Caco-2 (cell line): ENCODE measurements around the gene GMPPA. TPM values are rescaled to one million over a fixed set of nuclear protein-coding genes. Genes with fewer than 3 reads are reported as not detected.

Source experiments
- BruUV-seq: library from RNA; stranded (reverse); fragments of 400-500 nt; replicated peaks from 2 replicates; lab custom pipeline; 2021; lab: Mats Ljungman, UMichigan
- CTCF ChIA-PET: fragments of 300-600 bp; sonication (Branson Sonifier 250); formaldehyde crosslinking; loops from one replicate; lab custom pipeline; 2022; ENCODE audit warnings: antibody characterized with exemption; lab: Charles Lee
- POLR2A ChIA-PET: fragments of 300-600 bp; sonication (Branson Sonifier 250); formaldehyde crosslinking; loops from one replicate; lab custom pipeline; 2022; ENCODE audit warnings: antibody characterized with exemption; lab: Charles Lee
- DNase-seq, 2 experiments: peaks; one replicate each; pipeline versions ENCODE4 v3.0.0 to v3.0.0-alpha.2; 2020 to 2022
- H3K27me3 ChIP-seq: replicated peaks from 2 replicates; pipeline ENCODE4 v1.6.0; 2011; ENCODE audit warnings: low read length; ENCODE audit not compliant: control insufficient read depth, insufficient read depth
- H3K36me3 ChIP-seq: 2 replicates; pipeline ENCODE4 v1.5.1; 2011; ENCODE audit warnings: low read length; ENCODE audit not compliant: control insufficient read depth, insufficient read depth
- H3K4me1 ChIP-seq: fragments of 250-450 bp; sonication (Bioruptor Pico); 2 replicates; pipeline ENCODE4 v1.5.1; 2020; ENCODE audit warnings: mild to moderate bottlenecking
- H3K4me3 ChIP-seq: 2 replicates; pipeline ENCODE4 v1.5.1; 2011; ENCODE audit warnings: low read depth, mild to moderate bottlenecking, control low read depth, low read length
- H3K9me3 ChIP-seq: fragments of 250-450 bp; sonication (Bioruptor Pico); 2 replicates; pipeline ENCODE4 v1.5.1; 2020; ENCODE audit warnings: mild to moderate bottlenecking, moderate library complexity
- H3K27ac Mint-ChIP-seq: one replicate; pipeline ENCODE4 v1.8.0; 2022; ENCODE audit warnings: mixed read lengths; ENCODE audit not compliant: unreplicated experiment
- H3K27me3 Mint-ChIP-seq: one replicate; pipeline ENCODE4 v1.8.0; 2022; ENCODE audit warnings: mixed read lengths; ENCODE audit not compliant: insufficient read depth, unreplicated experiment
- H3K36me3 Mint-ChIP-seq: one replicate; pipeline ENCODE4 v1.8.0; 2022; ENCODE audit warnings: mild to moderate bottlenecking, mixed read lengths; ENCODE audit not compliant: insufficient read depth, unreplicated experiment
- H3K4me1 Mint-ChIP-seq: one replicate; pipeline ENCODE4 v1.8.0; 2022; ENCODE audit warnings: low read depth, mixed read lengths; ENCODE audit not compliant: unreplicated experiment
- H3K4me3 Mint-ChIP-seq: one replicate; pipeline ENCODE4 v1.8.0; 2022; ENCODE audit warnings: mild to moderate bottlenecking, moderate library complexity, mixed read lengths; ENCODE audit not compliant: unreplicated experiment
- H3K9me3 Mint-ChIP-seq: one replicate; pipeline ENCODE4 v1.8.0; 2022; ENCODE audit warnings: mixed read lengths; ENCODE audit not compliant: unreplicated experiment
- CTCF ChIP-seq, 2 experiments: fragments of 200-600 bp in 1 of 2; IDR thresholded peaks; 1 replicate in 1 of 2; 2 replicates in 1 of 2; pipeline versions ENCODE4 v1.5.1 to v1.8.0; 2011 to 2022; ENCODE audit warnings: antibody characterized with exemption in 1 of 2, control low read depth in 1 of 2, inconsistent platforms in 1 of 2, low read depth in 1 of 2, low read length in 1 of 2, mild to moderate bottlenecking in 1 of 2, moderate library complexity in 1 of 2; ENCODE audit not compliant: insufficient read depth in 1 of 2, severe bottlenecking in 1 of 2, unreplicated experiment in 1 of 2
- intact Hi-C: fragments of 100-400 bp; cut with micrococcal nuclease; formaldehyde crosslinking; loops from one replicate; pipeline ENCODE4 v1.10.0; 2022; ENCODE audit not compliant: unreplicated experiment
- total RNA-seq: library from RNA; stranded (reverse); gene quantifications from 2 replicates; pipeline ENCODE4 v1.2.3, GENCODE V29; 2022

GMPPA gene
- total RNA-seq, 1 experiment from 2014 or later: 53.7 TPM

- H3K9me3 Mint-ChIP-seq: no peaks in the 10 kb centered on the region
- H3K27ac Mint-ChIP-seq: no peak overlapping the region
- H3K4me3 ChIP-seq: no peak overlapping the region
- H3K4me1 Mint-ChIP-seq: no peaks in the 10 kb centered on the region
- intact Hi-C loops: no loop called here
- H3K4me3 Mint-ChIP-seq: no peak overlapping the region
- H3K36me3 ChIP-seq: no peaks in the 10 kb centered on the region
- ChIA-PET POLR2A (interaction anchor here (0.5 kb wide), 1 partner anchor 26 kb away, joined by 3 read pairs; the partner anchor contains the start of gene GMPPA), CTCF (no interaction called here)
- BruUV-seq: no TSS peak
- DNase-seq: no peak
- no peak for TF ChIP-seq CTCF (IDR thresholded peaks at IDR 0.05; ENCODE audit: insufficient read depth in 1 of 2, low read depth in 1 of 2, low read length in 1 of 2, severe bottlenecking in 1 of 2, unreplicated experiment in 1 of 2)
- H3K4me1 ChIP-seq: no peaks in the 10 kb centered on the region
- H3K36me3 Mint-ChIP-seq: no peaks in the 10 kb centered on the region
- H3K27me3 Mint-ChIP-seq: no peaks in the 10 kb centered on the region
- no peaks in the 10 kb centered on the region for H3K9me3 ChIP-seq
- H3K27me3 ChIP-seq: no peaks in the 10 kb centered on the region
Observed at GRCh38 chr2:219472629-219473187, 26.0 kb upstream of the GMPPA start.

- BruUV-seq: no TSS peak
- POLR2A ChIA-PET: no interaction called here
- CTCF ChIA-PET: interaction anchor here (0.7 to 1.0 kb wide), 4 partner anchors 14 to 162 kb away, joined by 3 to 6 read pairs (median 5); no protein-coding TSS in a partner anchor
Observed at GRCh38 chr2:219473511-219473910, 25.2 kb upstream of the GMPPA start.

More at GRCh38 chr2:219473511-219473910, 25.2 kb upstream of the GMPPA start:
- Mint-ChIP-seq H3K27ac (no peak overlapping the region), H3K4me3 (no peak overlapping the region), H3K4me1 (no peaks in the 10 kb centered on the region), H3K27me3 (no peaks in the 10 kb centered on the region), H3K9me3 (no peaks in the 10 kb centered on the region), H3K36me3 (no peaks in the 10 kb centered on the region)
- intact Hi-C loops: no loop called here
- Histone ChIP-seq H3K4me1 (no peaks in the 10 kb centered on the region), H3K4me3 (no peak overlapping the region), H3K36me3 (no peaks in the 10 kb centered on the region), H3K27me3 (no peaks in the 10 kb centered on the region), H3K9me3 (no peaks in the 10 kb centered on the region)
- no peak for TF ChIP-seq CTCF (IDR thresholded peaks at IDR 0.05; ENCODE audit: insufficient read depth in 1 of 2, low read depth in 1 of 2, low read length in 1 of 2, severe bottlenecking in 1 of 2, unreplicated experiment in 1 of 2)
- DNase-seq: no peak
